ENCODE data around the gene EFNB1.

Gene EFNB1

DNA sequence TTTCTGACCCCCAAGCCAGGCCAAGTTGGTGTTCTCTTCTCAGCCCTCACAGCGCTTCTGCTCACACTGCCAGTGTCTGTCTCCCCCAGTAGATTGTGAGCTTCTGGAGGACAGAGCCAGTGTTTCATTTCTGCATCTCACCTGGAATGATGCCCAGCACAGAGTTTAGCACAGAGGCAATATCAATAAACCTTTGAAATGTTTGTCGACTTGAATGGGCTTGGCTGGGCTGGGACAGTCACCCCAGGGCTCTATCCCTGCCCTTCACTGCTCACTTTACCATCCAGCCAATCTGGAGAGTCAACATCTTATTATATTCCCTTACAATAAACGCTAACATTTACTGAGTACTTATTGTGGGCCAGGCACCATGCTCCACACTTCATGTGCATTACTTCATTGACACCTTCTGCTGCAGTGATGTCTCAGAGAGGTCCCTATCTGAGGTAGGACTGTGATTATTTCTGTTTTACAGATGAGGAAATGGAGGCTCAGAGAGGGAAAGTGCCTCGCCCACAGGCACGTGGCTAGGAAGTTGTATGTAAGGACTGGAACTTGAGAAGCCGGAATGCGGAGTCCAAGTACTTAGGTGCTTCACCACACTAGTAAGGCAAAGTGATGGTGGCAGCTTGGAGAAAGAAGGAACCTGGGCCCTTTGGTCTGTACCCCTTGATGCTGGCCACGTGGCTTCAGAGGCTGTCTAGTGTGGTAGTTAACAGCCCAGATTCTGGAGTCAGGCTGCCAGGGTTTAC, 19.5 kb downstream of the EFNB1 start:
- DNase-seq (ENCODE audit: insufficient read length): no peak
- no peak for FAIRE-seq
- TF ChIP-seq POLR2AphosphoS5 (IDR thresholded peaks at IDR 0.05; ENCODE audit: low read depth, low read length) (no peak), TAF1 (IDR thresholded peaks at IDR 0.05; ENCODE audit: borderline replicate concordance, low read depth, low read length) (no peak), POLR2A (IDR thresholded peaks at IDR 0.05; ENCODE audit: low read depth, low read length) (no peak)

GRCh38 chrX:68851082-68851481, 22.3 kb downstream of the EFNB1 start:
- TF ChIP-seq POLR2AphosphoS5 (IDR thresholded peaks at IDR 0.05; ENCODE audit: low read depth, low read length): no peak
- TF ChIP-seq TAF1 (IDR thresholded peaks at IDR 0.05; ENCODE audit: borderline replicate concordance, low read depth, low read length): no peak
- no peak for TF ChIP-seq POLR2A (IDR thresholded peaks at IDR 0.05; ENCODE audit: low read depth, low read length)
- DNase-seq (ENCODE audit: insufficient read length) (no peak), FAIRE-seq (no peak)

GRCh38 chrX:68852046-68852445, 23.2 kb downstream of the EFNB1 start:
- TF ChIP-seq POLR2AphosphoS5 (IDR thresholded peaks at IDR 0.05; ENCODE audit: low read depth, low read length) (no peak), TAF1 (IDR thresholded peaks at IDR 0.05; ENCODE audit: borderline replicate concordance, low read depth, low read length) (no peak), POLR2A (IDR thresholded peaks at IDR 0.05; ENCODE audit: low read depth, low read length) (no peak)

GRCh38 chrX:68853665-68854251, 24.9 kb downstream of the EFNB1 start:
- TF ChIP-seq POLR2AphosphoS5 (IDR thresholded peaks at IDR 0.05; ENCODE audit: low read depth, low read length) (no peak), POLR2A (IDR thresholded peaks at IDR 0.05; ENCODE audit: low read depth, low read length) (no peak), TAF1 (IDR thresholded peaks at IDR 0.05; ENCODE audit: borderline replicate concordance, low read depth, low read length) (no peak)
- DNase-seq (ENCODE audit: insufficient read length) (no peak), FAIRE-seq (no peak)

More at GRCh38 chrX:68852046-68852445, 23.2 kb downstream of the EFNB1 start:
- no peak for FAIRE-seq
- no peak for DNase-seq (ENCODE audit: insufficient read length)

GRCh38 chrX:68865300-68865699, 36.5 kb downstream of the EFNB1 start:
- TF ChIP-seq POLR2A (IDR thresholded peaks at IDR 0.05; ENCODE audit: low read depth, low read length) (no peak), TAF1 (IDR thresholded peaks at IDR 0.05; ENCODE audit: borderline replicate concordance, low read depth, low read length) (no peak), POLR2AphosphoS5 (IDR thresholded peaks at IDR 0.05; ENCODE audit: low read depth, low read length) (no peak)
- no peak for DNase-seq (ENCODE audit: insufficient read length)
- FAIRE-seq: no peak

- no peak for FAIRE-seq
- TF ChIP-seq TAF1 (IDR thresholded peaks at IDR 0.05; ENCODE audit: borderline replicate concordance, low read depth, low read length): no peak
- TF ChIP-seq POLR2A (IDR thresholded peaks at IDR 0.05; ENCODE audit: low read depth, low read length): no peak
- TF ChIP-seq POLR2AphosphoS5 (IDR thresholded peaks at IDR 0.05; ENCODE audit: low read depth, low read length): no peak
- DNase-seq (ENCODE audit: insufficient read length): no peak
These were observed 37.1 kb downstream of the EFNB1 start for GRCh38 chrX:68865926-68866325.

DNA sequence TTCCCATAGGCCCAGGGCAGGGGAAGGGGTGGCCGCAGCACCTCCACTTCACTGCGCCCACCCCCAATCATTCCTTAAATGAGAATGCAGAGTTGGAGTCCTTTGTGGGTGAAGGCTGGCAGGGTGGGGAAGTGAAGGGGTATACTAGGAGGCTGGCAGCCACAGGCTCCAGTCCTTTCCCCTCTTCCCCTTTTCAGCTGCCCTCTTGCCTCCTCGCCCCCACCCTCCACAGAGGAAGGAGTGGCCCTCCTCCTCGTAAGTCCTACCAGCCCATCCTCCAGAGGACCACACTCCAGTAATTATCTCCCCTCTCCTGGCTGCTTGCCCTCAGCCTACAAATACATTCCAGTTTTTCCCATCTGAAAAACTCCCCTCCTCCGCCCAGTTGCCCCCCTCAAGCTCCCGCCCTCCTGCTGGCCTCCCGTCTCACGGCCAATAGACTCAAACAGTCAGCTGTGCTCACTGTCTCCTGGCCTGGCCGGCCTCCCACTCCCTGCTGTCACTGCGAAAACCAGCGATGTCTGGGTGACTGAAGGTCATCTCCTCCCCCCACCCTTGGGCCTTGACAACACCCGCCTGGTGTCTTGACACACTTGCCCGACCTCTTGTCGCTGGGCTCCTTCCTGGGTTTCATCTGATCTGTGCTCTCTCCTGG, 38.8 kb downstream of the EFNB1 start:
- FAIRE-seq (no peak), DNase-seq (ENCODE audit: insufficient read length) (no peak)
- TF ChIP-seq POLR2A (IDR thresholded peaks at IDR 0.05; ENCODE audit: low read depth, low read length) (no peak), TAF1 (IDR thresholded peaks at IDR 0.05; ENCODE audit: borderline replicate concordance, low read depth, low read length) (no peak), POLR2AphosphoS5 (IDR thresholded peaks at IDR 0.05; ENCODE audit: low read depth, low read length) (no peak)

DNA sequence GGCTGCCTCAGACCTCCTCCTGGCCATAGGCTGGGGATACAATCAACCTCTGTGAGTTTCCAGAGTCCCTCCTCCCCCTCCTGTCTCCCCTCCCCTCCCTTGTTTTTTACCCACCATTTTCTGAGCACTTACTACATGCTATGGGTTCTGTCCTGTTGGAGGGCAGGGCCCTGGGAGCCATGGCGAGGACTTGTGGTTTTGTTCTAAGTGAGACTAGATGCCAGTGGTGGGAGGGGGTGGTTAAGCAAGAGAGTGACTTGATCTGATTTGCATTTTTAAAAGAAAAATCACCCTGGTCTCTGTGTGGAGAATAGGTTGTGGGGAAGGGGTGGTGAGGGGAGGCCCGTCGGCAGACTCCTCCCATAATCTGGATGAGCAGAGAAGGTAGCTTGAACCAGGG, 39.5 kb downstream of the EFNB1 start:
- FAIRE-seq: no peak
- DNase-seq (ENCODE audit: insufficient read length): no peak
- TF ChIP-seq POLR2AphosphoS5 (IDR thresholded peaks at IDR 0.05; ENCODE audit: low read depth, low read length) (no peak), TAF1 (IDR thresholded peaks at IDR 0.05; ENCODE audit: borderline replicate concordance, low read depth, low read length) (no peak), POLR2A (IDR thresholded peaks at IDR 0.05; ENCODE audit: low read depth, low read length) (no peak)

DNA sequence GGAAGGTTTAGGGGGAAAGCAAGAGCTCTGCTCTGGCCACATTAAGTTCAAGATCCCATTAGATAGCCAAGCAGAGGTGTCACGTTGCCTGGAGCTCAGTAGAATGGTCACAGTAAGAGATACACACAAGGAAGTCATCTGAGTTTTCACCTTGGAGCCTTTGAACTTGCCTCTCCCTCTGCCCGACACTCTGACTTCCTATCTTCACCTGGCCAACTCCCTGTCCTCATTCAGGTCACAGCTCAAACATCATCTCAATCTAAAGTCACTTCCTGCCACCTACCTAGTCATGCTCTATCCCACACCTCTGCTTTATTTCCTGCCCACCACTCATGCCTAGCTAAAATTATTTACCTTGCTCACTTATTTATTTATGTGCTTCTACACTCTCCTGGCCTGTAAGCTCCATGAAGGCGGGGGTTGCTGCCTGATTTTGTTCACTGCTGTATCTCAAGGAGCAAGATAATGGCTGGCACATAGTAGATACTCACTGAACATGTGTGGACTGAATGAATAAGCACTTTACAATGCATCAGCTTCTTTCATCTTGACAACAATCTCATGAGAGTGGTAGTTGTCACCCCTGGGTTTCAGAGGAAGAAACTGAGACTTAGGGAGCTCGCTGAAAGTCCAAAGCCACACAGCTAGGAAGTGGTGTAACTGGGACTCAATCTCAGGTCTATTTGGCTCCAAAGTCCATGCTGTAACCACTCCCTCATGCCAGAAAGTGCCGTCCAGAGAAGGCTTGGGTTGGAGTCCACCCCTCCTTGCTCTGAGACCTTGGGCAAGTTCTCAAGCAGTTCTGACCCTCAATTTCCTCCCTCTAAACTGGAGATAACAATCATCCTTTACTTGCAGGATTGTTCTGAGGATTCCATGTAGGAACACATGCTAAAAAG, 40.3 kb downstream of the EFNB1 start:
- FAIRE-seq: no peak
- TF ChIP-seq POLR2A (IDR thresholded peaks at IDR 0.05; ENCODE audit: low read depth, low read length) (no peak), TAF1 (IDR thresholded peaks at IDR 0.05; ENCODE audit: borderline replicate concordance, low read depth, low read length) (no peak)
- no peak for DNase-seq (ENCODE audit: insufficient read length)

DNA sequence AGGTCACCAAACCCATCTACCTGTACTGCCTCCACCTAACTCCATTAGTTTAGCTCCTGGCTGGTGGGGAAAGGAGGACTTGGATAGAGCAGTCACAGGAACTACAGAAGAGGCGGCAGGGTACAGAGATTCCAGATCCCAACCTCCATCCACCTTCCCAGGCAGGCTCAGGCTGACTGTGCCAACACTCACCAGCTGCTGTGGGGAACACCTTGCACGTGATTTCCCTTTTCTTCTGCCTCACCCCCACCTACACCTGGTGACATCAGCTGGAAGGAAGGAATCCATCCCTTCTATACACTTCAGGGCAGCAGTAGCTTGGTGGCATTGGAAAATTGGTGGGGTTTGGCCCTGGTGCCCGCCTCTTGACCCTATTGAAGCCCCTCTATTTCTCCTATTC, 41.5 kb downstream of the EFNB1 start:
- TF ChIP-seq POLR2A (IDR thresholded peaks at IDR 0.05; ENCODE audit: low read depth, low read length) (no peak), POLR2AphosphoS5 (IDR thresholded peaks at IDR 0.05; ENCODE audit: low read depth, low read length) (no peak), TAF1 (IDR thresholded peaks at IDR 0.05; ENCODE audit: borderline replicate concordance, low read depth, low read length) (no peak)

GRCh38 chrX:68872171-68872570, 43.4 kb downstream of the EFNB1 start:
- no peak for FAIRE-seq
- no peak for TF ChIP-seq POLR2AphosphoS5 (IDR thresholded peaks at IDR 0.05; ENCODE audit: low read depth, low read length)

More for the DNA sequence above, 41.5 kb downstream of the EFNB1 start:
- FAIRE-seq (no peak), DNase-seq (ENCODE audit: insufficient read length) (no peak)

More at GRCh38 chrX:68872171-68872570, 43.4 kb downstream of the EFNB1 start:
- no peak for DNase-seq (ENCODE audit: insufficient read length)
